Subcutaneous abdominal adipose tissue (tissue), 5 donors: ENCODE results near the gene OSER1.
A peak's percentile ranks its signal among the peaks of the same experiment; 100 is the strongest.

Experiments
- H3K27ac ChIP-seq: one replicate; pipeline ENCODE4 v1.7.0; 2013; ENCODE audit warnings: low read depth, mild to moderate bottlenecking, inconsistent platforms, low read length, moderate library complexity
- H3K27me3 ChIP-seq, 5 donors: one replicate each; pipeline ENCODE4 v1.7.0; 2013; ENCODE audit warnings: low read length in 5 of 5, inconsistent platforms in 1 of 5; ENCODE audit not compliant: control insufficient read depth in 5 of 5, insufficient read depth in 4 of 5
- H3K36me3 ChIP-seq, 5 donors: one replicate each; pipeline ENCODE4 v1.7.0; 2013; ENCODE audit warnings: low read length in 5 of 5; ENCODE audit not compliant: control insufficient read depth in 5 of 5, insufficient read depth in 5 of 5
- H3K4me1 ChIP-seq, 5 donors: one replicate each; pipeline ENCODE4 v1.7.0; 2013; ENCODE audit warnings: low read length in 5 of 5, mild to moderate bottlenecking in 3 of 5, moderate library complexity in 1 of 5; ENCODE audit not compliant: control insufficient read depth in 5 of 5, insufficient read depth in 5 of 5
- H3K4me3 ChIP-seq, 5 donors: one replicate each; pipeline ENCODE4 v1.7.0; 2013; ENCODE audit warnings: low read length in 5 of 5, low read depth in 1 of 5
- H3K9ac ChIP-seq, 5 donors: one replicate each; pipeline ENCODE4 v1.7.0; 2013; ENCODE audit warnings: low read length in 5 of 5, mild to moderate bottlenecking in 4 of 5, moderate library complexity in 3 of 5
- H3K9me3 ChIP-seq, 5 donors: one replicate each; pipeline ENCODE4 v1.7.0; 2013; ENCODE audit warnings: low read length in 5 of 5; ENCODE audit not compliant: control insufficient read depth in 5 of 5
- donor health status: healthy.
- donor health status: healthy.
- donor health status: healthy.
- donor health status: healthy.
- donor health status: healthy.

OSER1 gene

DNA sequence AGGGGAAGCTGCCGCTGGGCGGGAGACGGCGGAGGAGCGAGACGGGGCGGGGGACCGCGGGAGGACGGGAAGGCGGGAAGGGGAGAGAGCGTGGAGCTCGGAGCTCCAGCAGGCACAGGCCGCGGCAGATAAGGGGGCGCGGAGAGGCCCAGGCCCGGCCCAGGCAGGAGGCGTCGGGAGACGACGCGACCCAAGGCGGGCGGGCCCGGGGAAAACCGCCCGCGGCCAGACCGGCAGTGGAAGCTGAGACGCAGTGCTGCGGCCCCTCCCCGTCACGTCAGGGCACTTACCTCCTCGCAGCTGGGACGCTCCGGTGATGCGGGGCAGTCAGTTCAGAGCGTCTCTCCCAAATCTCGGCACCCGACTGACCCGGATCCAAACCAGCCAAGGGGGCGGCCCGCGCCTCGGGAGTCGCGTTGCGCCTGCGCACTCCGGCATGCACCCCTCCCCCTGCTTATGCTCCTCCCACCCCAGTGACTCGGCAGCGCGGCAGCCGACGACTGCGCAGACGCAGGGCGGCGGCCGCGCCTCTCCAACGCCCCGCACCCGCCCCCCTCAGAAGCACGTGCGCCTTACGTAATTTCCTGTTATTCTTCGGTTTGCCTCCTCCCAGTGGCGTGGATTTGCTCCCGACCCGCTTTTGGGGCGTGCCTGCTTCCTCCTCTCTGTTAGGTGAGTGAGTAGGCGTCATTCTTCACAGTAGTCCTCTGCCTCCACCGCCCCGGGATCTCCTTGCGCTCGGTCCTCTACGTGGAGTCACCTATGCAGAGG lies at the start of gene OSER1:
OSER1 (minus strand) TSS at position 366 of the 771 bp plus-strand sequence. CDS start 3,814 bp downstream, outside the sequence.
- peaks cover 0 to 45% (median 40%) of the 10 kb centered on the region in 5 donors for H3K4me1 ChIP-seq
- H3K27ac ChIP-seq: peak within 1 kb of the TSS; percentile 96
- peak within 1 kb of the TSS; percentile 69 to 99 (median 99) for H3K9ac ChIP-seq
- peak within 1 kb of the TSS; percentile 87 to 98 (median 90) for H3K4me3 ChIP-seq
- no peaks in the 10 kb centered on the region for H3K27me3 ChIP-seq
- peaks cover 0 to 6% (median 3%) of the 10 kb centered on the region in 5 donors for H3K36me3 ChIP-seq
- no peaks in the 10 kb centered on the region for H3K9me3 ChIP-seq

DNA sequence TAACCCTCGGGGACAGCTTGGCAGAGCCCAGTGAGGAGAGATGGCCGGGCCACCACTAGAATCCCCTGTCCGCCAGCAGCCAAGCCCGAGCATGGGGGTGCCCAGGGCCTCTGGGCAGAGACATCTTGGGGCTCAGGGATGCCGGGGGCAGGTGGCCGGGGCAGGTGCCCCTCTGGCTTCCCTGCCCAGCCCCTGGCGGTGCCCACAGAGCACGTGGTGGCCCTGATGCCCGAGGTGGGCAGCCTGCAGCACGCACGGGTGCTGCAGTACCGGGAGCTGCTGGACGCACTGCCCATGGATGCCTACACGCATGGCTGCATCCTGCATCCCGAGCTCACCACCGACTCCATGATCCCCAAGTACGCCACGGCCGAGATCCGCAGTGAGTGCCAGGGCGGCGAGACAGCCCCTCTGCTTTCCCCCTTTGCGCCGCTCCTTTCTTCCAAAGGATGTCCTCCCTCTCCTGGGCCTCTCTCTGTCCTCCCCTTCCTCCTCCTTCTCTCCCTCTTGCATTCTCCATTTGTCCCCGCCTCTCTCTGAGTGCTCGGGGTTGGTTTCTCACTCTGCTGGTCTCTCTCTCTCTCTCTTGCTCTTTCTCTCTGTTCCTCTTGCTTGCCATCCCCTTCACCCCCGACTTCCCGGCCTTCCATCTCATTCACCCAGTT lies 47.8 kb upstream of the OSER1 start:
- H3K4me3 ChIP-seq: no peak overlapping the region
- no peak overlapping the region for H3K27ac ChIP-seq
- peaks cover 0 to 2% (median 0%) of the 10 kb centered on the region in 5 donors for H3K27me3 ChIP-seq
- H3K4me1 ChIP-seq: peaks cover 0 to 4% (median 0%) of the 10 kb centered on the region in 5 donors
- H3K9me3 ChIP-seq: no peaks in the 10 kb centered on the region
- H3K9ac ChIP-seq: no peak overlapping the region
- no peaks in the 10 kb centered on the region for H3K36me3 ChIP-seq

DNA sequence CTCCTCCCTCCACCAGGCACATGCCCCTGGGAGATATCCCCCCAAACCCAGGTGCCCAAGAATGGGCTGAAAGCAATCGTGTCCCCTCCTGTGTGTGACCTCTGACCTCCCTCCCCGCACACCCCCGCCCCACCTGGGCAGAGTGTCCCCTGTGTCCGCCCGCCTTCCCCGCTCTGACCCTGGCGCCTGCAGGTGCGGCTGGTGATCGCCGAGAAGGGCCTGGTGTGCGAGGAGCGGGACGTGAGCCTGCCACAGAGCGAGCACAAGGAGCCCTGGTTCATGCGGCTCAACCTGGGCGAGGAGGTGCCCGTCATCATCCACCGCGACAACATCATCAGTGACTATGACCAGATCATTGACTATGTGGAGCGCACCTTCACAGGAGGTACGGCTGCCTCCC lies 46.4 kb upstream of the OSER1 start:
- peaks cover 0 to 4% (median 0%) of the 10 kb centered on the region in 5 donors for H3K4me1 ChIP-seq
- no peak overlapping the region for H3K9ac ChIP-seq
- no peaks in the 10 kb centered on the region for H3K9me3 ChIP-seq
- no peak overlapping the region for H3K4me3 ChIP-seq
- H3K36me3 ChIP-seq: no peaks in the 10 kb centered on the region
- H3K27ac ChIP-seq: no peak overlapping the region
- H3K27me3 ChIP-seq: peaks cover 0 to 2% (median 0%) of the 10 kb centered on the region in 5 donors

DNA sequence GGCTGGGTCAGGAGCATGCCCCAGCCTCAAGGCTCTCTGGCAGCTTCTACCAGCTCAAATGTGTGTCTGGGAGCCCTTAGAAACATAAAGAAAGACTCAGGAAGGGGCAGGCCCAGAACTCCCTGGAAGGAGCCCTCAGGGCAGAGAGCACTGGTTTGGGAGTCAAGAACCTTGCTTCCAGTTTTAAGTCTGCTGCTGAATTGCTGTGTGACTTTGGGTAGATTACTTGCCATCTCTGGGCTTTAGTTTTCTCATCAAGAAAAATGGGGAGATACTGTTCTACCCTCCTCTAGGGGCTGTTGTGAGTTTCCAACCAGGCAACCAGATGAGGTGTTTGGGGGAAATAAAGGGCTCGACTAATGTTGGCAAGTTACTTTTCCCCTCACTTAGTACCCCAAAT lies 45.4 kb upstream of the OSER1 start:
- Histone ChIP-seq H3K27me3 (peaks cover 0 to 5% (median 0%) of the 10 kb centered on the region in 5 donors), H3K4me3 (no peak overlapping the region), H3K27ac (no peak overlapping the region), H3K4me1 (peaks cover 0 to 4% (median 0%) of the 10 kb centered on the region in 5 donors), H3K9ac (no peak overlapping the region), H3K36me3 (no peaks in the 10 kb centered on the region), H3K9me3 (no peaks in the 10 kb centered on the region)

DNA sequence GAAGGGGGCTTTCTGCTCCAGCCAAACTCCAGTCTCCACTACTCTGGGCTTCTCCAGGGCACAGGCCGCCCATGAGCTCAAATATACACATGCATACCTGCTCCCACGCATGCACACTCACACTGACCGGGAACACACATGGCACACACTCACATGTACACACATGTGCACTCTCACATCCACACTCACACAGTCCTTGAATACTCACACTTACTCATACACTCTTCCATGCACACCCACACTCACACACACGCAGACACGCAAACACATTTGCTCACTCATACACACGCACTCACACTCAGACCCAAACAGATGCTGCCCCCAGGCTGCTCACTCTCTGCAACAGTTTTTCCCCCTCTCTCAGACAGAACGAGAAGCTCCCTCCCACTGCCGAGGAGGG lies 43.5 kb upstream of the OSER1 start:
- Histone ChIP-seq H3K9me3 (no peaks in the 10 kb centered on the region), H3K9ac (no peak overlapping the region), H3K4me1 (no peaks in the 10 kb centered on the region), H3K27me3 (peaks cover 0 to 8% (median 5%) of the 10 kb centered on the region in 5 donors), H3K4me3 (no peak overlapping the region), H3K36me3 (no peaks in the 10 kb centered on the region), H3K27ac (no peak overlapping the region)

DNA sequence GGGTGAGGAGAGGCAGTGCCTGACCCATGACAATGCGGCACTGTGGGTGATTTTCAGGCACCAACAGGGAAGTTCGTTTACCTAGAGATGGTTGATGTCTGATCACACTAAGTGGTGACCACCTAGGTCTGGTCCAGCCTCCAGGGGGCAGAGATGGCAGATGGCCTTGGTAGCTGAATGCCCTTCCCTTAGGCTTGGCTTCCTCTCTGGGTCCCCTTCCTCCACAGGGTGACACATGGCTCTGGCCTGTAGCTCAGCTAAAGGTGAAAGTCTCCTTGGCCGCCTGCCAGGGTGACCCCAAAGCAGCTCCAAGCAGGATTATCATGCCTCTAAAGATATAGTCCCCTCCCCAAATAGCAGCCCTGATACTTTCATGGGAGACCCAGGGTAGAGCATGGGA lies 43.0 kb upstream of the OSER1 start:
- Histone ChIP-seq H3K9ac (no peak overlapping the region), H3K4me3 (no peak overlapping the region), H3K4me1 (no peaks in the 10 kb centered on the region), H3K36me3 (no peaks in the 10 kb centered on the region), H3K9me3 (no peaks in the 10 kb centered on the region), H3K27me3 (peaks cover 0 to 10% (median 6%) of the 10 kb centered on the region in 5 donors), H3K27ac (no peak overlapping the region)

DNA sequence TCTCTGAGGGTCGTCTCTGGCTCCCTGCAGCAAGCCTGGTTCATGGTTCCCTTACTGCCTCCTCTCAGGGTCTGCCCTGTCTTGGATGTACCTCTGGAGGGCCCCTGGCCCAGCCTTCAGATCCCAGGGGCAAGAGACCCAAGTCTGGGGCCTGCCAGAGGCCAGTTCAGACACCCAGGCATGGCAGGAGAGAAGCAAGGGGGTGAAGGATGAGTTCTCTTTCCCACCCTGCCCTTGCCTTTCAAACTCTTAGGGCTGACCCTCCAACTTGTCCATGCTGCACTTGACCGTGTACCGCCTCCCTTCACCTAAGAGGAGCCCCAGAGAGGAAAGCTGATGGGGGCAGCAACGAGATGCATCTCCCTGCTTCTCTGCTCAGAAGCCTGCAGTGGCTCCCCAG lies 40.7 kb upstream of the OSER1 start:
- H3K9ac ChIP-seq: no peak overlapping the region
- H3K27me3 ChIP-seq: peaks cover 4 to 19% (median 15%) of the 10 kb centered on the region in 5 donors
- no peak overlapping the region for H3K4me3 ChIP-seq
- no peak overlapping the region for H3K27ac ChIP-seq
- no peaks in the 10 kb centered on the region for H3K36me3 ChIP-seq
- H3K9me3 ChIP-seq: no peaks in the 10 kb centered on the region
- peaks cover 0 to 10% (median 6%) of the 10 kb centered on the region in 5 donors for H3K4me1 ChIP-seq

DNA sequence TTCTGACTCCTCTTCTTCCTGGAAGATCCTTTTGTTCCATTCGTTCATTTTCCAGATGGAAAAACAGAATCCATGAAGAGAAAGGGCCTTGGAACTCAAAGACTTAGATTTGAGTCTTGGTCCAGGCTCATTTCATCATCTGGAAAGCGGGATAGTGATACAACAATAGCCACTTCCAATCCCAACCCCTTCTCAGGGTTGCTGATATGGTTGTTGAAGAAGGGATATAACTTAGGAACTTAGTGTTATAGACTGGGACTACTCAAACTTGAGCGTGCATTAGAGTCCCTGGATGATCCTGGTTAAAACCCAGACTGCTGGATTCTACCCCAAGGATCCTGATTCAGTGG lies 37.8 kb upstream of the OSER1 start:
- H3K9ac ChIP-seq: no peak overlapping the region

DNA sequence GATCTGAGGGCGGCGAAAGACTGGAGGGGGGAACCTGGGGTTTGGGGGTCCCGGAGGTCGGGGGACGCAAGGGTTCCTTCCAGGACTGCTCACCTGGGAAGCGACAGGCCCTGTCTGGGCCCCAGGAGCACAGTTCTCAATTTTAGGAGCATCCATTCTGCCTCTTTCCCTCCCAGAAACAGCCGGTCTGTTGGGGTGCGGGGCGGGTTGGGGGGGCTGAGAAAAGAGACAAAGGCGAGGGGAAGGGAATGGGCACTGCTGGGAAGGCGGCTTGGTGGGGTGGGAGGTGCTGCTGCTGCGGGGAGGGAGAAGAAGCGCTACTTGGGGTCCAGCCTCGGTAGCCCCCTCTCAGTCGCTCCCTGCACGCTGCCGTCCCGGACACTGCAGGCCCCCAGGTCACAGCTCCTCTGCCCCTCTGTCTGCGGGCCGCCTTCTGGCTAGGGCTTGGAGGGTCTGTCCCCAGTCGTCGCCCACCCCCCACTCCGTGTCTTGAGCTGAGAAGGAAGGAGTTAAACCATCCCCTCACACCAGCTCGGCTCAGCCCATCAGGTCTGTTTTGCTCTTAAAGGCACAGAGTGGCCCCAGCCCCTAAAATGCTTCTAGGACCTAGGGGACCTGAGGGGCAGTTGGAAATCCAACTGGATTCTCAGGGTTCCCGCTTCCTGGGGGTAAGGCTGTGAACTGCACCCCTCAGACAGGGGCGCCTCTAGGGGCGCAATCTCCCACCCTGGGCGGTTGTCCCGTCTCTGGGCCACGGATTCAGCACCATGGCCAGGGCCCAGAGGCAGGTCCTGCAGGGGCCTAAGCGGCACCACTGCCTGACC lies 37.2 kb upstream of the OSER1 start:
- H3K27ac ChIP-seq: no peak overlapping the region
- peaks cover 4 to 19% (median 13%) of the 10 kb centered on the region in 5 donors for H3K27me3 ChIP-seq
- H3K9ac ChIP-seq: no peak overlapping the region
- H3K36me3 ChIP-seq: no peaks in the 10 kb centered on the region
- no peaks in the 10 kb centered on the region for H3K9me3 ChIP-seq
- H3K4me3 ChIP-seq: no peak overlapping the region
- H3K4me1 ChIP-seq: peaks cover 0 to 10% (median 6%) of the 10 kb centered on the region in 5 donors

More for the DNA sequence above, 37.8 kb upstream of the OSER1 start:
- no peaks in the 10 kb centered on the region for H3K9me3 ChIP-seq
- H3K27me3 ChIP-seq: peaks cover 4 to 19% (median 13%) of the 10 kb centered on the region in 5 donors
- peaks cover 0 to 10% (median 6%) of the 10 kb centered on the region in 5 donors for H3K4me1 ChIP-seq
- H3K36me3 ChIP-seq: no peaks in the 10 kb centered on the region
- no peak overlapping the region for H3K4me3 ChIP-seq
- no peak overlapping the region for H3K27ac ChIP-seq
